NCI-H345 treated with DMSO at 0.1 percent for 48 hours (cell line): Measurements from ENCODE around the gene CNKSR3.

Source experiments
- DNase-seq: peaks from one replicate; lab custom pipeline; 2025; ENCODE audit not compliant: unreplicated experiment; lab: John Stamatoyannopoulos, UW

The CNKSR3 gene

GRCh38 chr6:154356690-154357089 is 153.8 kb downstream of the CNKSR3 start, which contains the start of gene IPCEF1:
Gene IPCEF1 (minus strand): TSS chr6:154356803. CDS start chr6:154265947, 90,856 bp downstream.
- DNase-seq, result no peak

- DNase-seq, result no peak
These were observed 154.4 kb downstream of the CNKSR3 start for GRCh38 chr6:154356113-154356512.

- DNase-seq, result no peak
These were observed 156.2 kb downstream of the CNKSR3 start for GRCh38 chr6:154354265-154354777.

- no peak for DNase-seq
These were observed 156.9 kb downstream of the CNKSR3 start for GRCh38 chr6:154353626-154354025.

- DNase-seq, result no peak
These were observed 157.4 kb downstream of the CNKSR3 start for GRCh38 chr6:154352898-154353585.

GRCh38 chr6:154350293-154350692 is 160.2 kb downstream of the CNKSR3 start:
- DNase-seq, result no peak

- no peak for DNase-seq
These were observed 162.5 kb downstream of the CNKSR3 start for GRCh38 chr6:154347981-154348380.

GRCh38 chr6:154345811-154346210 is 164.7 kb downstream of the CNKSR3 start:
- DNase-seq, result no peak

GRCh38 chr6:154343473-154344308 is 166.8 kb downstream of the CNKSR3 start:
- no peak for DNase-seq

GRCh38 chr6:154341871-154342270 is 168.6 kb downstream of the CNKSR3 start:
- DNase-seq, result no peak

GRCh38 chr6:154341336-154341735 is 169.1 kb downstream of the CNKSR3 start:
- DNase-seq, result no peak
